Smooth muscle cell (in vitro differentiated cells): Measurements from ENCODE around the gene NUMA1. TPM values are rescaled to one million over a fixed set of nuclear protein-coding genes. Genes with fewer than 3 reads are reported as not detected.

Experiments
- DNase-seq: peaks from one replicate; lab custom pipeline; 2025; ENCODE audit not compliant: unreplicated experiment; lab: John Stamatoyannopoulos, UW
- H2AFZ ChIP-seq: fragments of 200-600 bp; sonication (generic); 2 replicates; pipeline ENCODE4 v1.6.0; 2016; ENCODE audit warnings: antibody characterized with exemption, low read depth, mild to moderate bottlenecking
- H3F3A ChIP-seq: fragments of 200-600 bp; sonication (generic); 2 replicates; pipeline ENCODE4 v1.6.0; 2017; ENCODE audit warnings: antibody characterized with exemption, low read depth
- H3K27ac ChIP-seq: fragments of 200-600 bp; sonication (generic); 2 replicates; pipeline ENCODE4 v1.5.1; 2016; ENCODE audit warnings: low read depth, mild to moderate bottlenecking
- H3K27me3 ChIP-seq: fragments of 200-600 bp; sonication (generic); 2 replicates; pipeline ENCODE4 v1.6.1; 2016; ENCODE audit warnings: low read depth, mild to moderate bottlenecking
- H3K36me3 ChIP-seq: fragments of 200-600 bp; sonication (generic); 2 replicates; pipeline ENCODE4 v1.5.1; 2016; ENCODE audit warnings: low read depth
- H3K4me1 ChIP-seq: fragments of 200-600 bp; sonication (generic); 2 replicates; pipeline ENCODE4 v1.5.1; 2016; ENCODE audit warnings: low read depth
- H3K4me2 ChIP-seq: fragments of 200-600 bp; sonication (generic); 2 replicates; pipeline ENCODE4 v1.6.0; 2016; ENCODE audit warnings: mild to moderate bottlenecking
- H3K4me3 ChIP-seq: fragments of 200-600 bp; sonication (generic); 2 replicates; pipeline ENCODE4 v1.5.1; 2016; ENCODE audit warnings: mild to moderate bottlenecking
- H3K79me2 ChIP-seq: fragments of 200-600 bp; sonication (generic); 2 replicates; pipeline ENCODE4 v1.6.0; 2016; ENCODE audit warnings: low read depth, mild to moderate bottlenecking
- H3K9ac ChIP-seq: fragments of 200-600 bp; sonication (generic); 2 replicates; pipeline ENCODE4 v1.6.0; 2016; ENCODE audit warnings: low read depth
- H3K9me3 ChIP-seq: fragments of 200-600 bp; sonication (generic); replicated peaks from 2 replicates; pipeline ENCODE4 v1.5.1; 2016; ENCODE audit warnings: low read depth
- H4K20me1 ChIP-seq: fragments of 200-600 bp; sonication (generic); 2 replicates; pipeline ENCODE4 v1.6.0; 2016; ENCODE audit warnings: low read depth
- CTCF ChIP-seq: fragments of 200-600 bp; sonication (generic); IDR thresholded peaks from 2 replicates; pipeline ENCODE4 v1.5.1; 2017; ENCODE audit warnings: borderline replicate concordance, mild to moderate bottlenecking, antibody characterized with exemption; ENCODE audit not compliant: insufficient read depth, poor library complexity, severe bottlenecking
- WGBS: methylation state at CpG from one replicate; pipeline ENCODE4 v1.1.7; 2016; ENCODE audit warnings: low lambda C conversion rate; 5-methylcytosine and 5-hydroxymethylcytosine counted together
- polyA plus RNA-seq: library from polyadenylated mRNA; unstranded; fragments of >200 nt; fragmentation: Nextera tagmentation; extraction: Ambion mirVana; gene quantifications from 2 replicates; pipeline ENCODE4 v1.2.1, GENCODE V29; 2016
- total RNA-seq: library from RNA; depleted of rRNA; stranded (reverse); fragments of >200 nt; gene quantifications from 2 replicates; pipeline ENCODE4 v1.2.3, GENCODE V29; 2014

The NUMA1 gene
- total and polyA plus RNA-seq, 2 experiments from 2014 or later = 72.4 to 107 TPM

DNA sequence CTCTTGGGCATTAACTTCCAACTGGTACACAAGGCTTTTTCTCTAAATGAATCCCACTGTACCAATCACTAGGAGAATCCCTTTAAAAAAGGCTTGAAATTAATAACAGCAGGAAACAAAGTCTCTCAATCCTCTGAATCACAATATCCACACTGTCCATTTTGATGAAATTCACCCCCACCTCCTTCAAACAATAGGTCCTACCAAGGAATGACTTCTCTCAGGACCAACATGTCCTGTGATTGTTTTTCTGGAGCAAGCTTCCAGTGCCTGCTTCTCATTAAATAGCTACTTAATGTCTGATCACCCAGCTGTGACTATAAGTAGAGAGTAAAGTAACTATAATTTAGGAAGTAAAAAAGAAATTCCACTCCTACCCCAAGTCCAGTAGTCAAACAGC, 13.1 kb downstream of the NUMA1 start:
- peaks cover 73% of the 10 kb centered on the region for H3K79me2 ChIP-seq
- no peak overlapping the region for H3K27ac ChIP-seq
- DNase-seq = no peak
- H2AFZ ChIP-seq = no peak overlapping the region
- no peak overlapping the region for H3K9ac ChIP-seq
- peak overlapping the region; percentile 18 for H3K4me2 ChIP-seq
- no peak for TF ChIP-seq CTCF
- H3K9me3 ChIP-seq = no peaks in the 10 kb centered on the region
- no peaks in the 10 kb centered on the region for H4K20me1 ChIP-seq
- peaks cover 49% of the 10 kb centered on the region for H3K4me1 ChIP-seq
- no peaks in the 10 kb centered on the region for H3K27me3 ChIP-seq
- H3K4me3 ChIP-seq = no peak overlapping the region
- H3K36me3 ChIP-seq = no peaks in the 10 kb centered on the region
- H3F3A ChIP-seq = peaks cover 21% of the 10 kb centered on the region

- DNase-seq = no peak
- no peak overlapping the region for H2AFZ ChIP-seq
- no peak overlapping the region for H3K9ac ChIP-seq
- H3K4me3 ChIP-seq = no peak overlapping the region
- H3K79me2 ChIP-seq = peaks cover 72% of the 10 kb centered on the region
- peaks cover 46% of the 10 kb centered on the region for H3K4me1 ChIP-seq
- no peaks in the 10 kb centered on the region for H3K27me3 ChIP-seq
- TF ChIP-seq CTCF = no peak
- H3K9me3 ChIP-seq = no peaks in the 10 kb centered on the region
- H3F3A ChIP-seq = peaks cover 18% of the 10 kb centered on the region
- H4K20me1 ChIP-seq = no peaks in the 10 kb centered on the region
- H3K36me3 ChIP-seq = no peaks in the 10 kb centered on the region
- H3K4me2 ChIP-seq = peak overlapping the region; percentile 18
- H3K27ac ChIP-seq = no peak overlapping the region
Measured at GRCh38 chr11:72066855-72067254, 13.5 kb downstream of the NUMA1 start.

- WGBS = 98% methylated on average over 5 of the region's 5 CpGs
- peaks cover 73% of the 10 kb centered on the region for H3K79me2 ChIP-seq
- H3K27ac ChIP-seq = no peak overlapping the region
- no peak for DNase-seq
- no peak overlapping the region for H3K4me3 ChIP-seq
- no peak for TF ChIP-seq CTCF
- H2AFZ ChIP-seq = no peak overlapping the region
- H3F3A ChIP-seq = no peaks in the 10 kb centered on the region
- no peaks in the 10 kb centered on the region for H3K36me3 ChIP-seq
- no peaks in the 10 kb centered on the region for H4K20me1 ChIP-seq
- no peak overlapping the region for H3K9ac ChIP-seq
- H3K4me1 ChIP-seq = peaks cover 8% of the 10 kb centered on the region
- no peak overlapping the region for H3K4me2 ChIP-seq
- no peaks in the 10 kb centered on the region for H3K27me3 ChIP-seq
- H3K9me3 ChIP-seq = no peaks in the 10 kb centered on the region
Measured at GRCh38 chr11:72061739-72062396, 18.5 kb downstream of the NUMA1 start.

GRCh38 chr11:72058416-72059034, 21.8 kb downstream of the NUMA1 start:
- Histone ChIP-seq H3F3A (no peaks in the 10 kb centered on the region), H3K36me3 (no peaks in the 10 kb centered on the region), H3K4me2 (no peak overlapping the region), H3K9me3 (no peaks in the 10 kb centered on the region), H3K27ac (peak overlapping the region; percentile 19), H3K27me3 (no peaks in the 10 kb centered on the region), H3K9ac (no peak overlapping the region), H4K20me1 (no peaks in the 10 kb centered on the region), H3K4me1 (no peaks in the 10 kb centered on the region), H2AFZ (no peak overlapping the region), H3K79me2 (peaks cover 66% of the 10 kb centered on the region), H3K4me3 (no peak overlapping the region)
- TF ChIP-seq CTCF = no peak
- WGBS = 86% methylated on average over 3 of the region's 3 CpGs
- DNase-seq = no peak
